Spleen (tissue), 11 donors: ENCODE data around the gene USH2A. TPM values are rescaled to one million over a fixed set of nuclear protein-coding genes. Genes with fewer than 3 reads are reported as not detected.

Experiments
- DNase-seq: peaks from one replicate; pipeline ENCODE4 v3.0.0-alpha.2; 2020
- H3K27ac ChIP-seq, 8 donors: fragments of 200-600 bp; sonication (generic) in 7 of 8; 1 replicate in 4 of 8; 2 replicates in 4 of 8; pipeline versions ENCODE4 v1.5.0 to v1.8.0; 2016 to 2021; ENCODE audit warnings: inconsistent platforms in 4 of 8, mild to moderate bottlenecking in 4 of 8, moderate library complexity in 1 of 8
- H3K27me3 ChIP-seq, 7 donors: fragments of 200-600 bp; sonication (generic) in 6 of 7; replicated peaks in 1 of 7; 1 replicate in 4 of 7; 2 replicates in 3 of 7; pipeline versions ENCODE4 v1.5.0 to v1.8.0; 2016 to 2021; ENCODE audit warnings: inconsistent platforms in 3 of 7, mild to moderate bottlenecking in 1 of 7
- H3K36me3 ChIP-seq, 6 donors: fragments of 200-600 bp; sonication (generic) in 5 of 6; 1 replicate in 4 of 6; 2 replicates in 2 of 6; pipeline versions ENCODE4 v1.5.0 to v1.8.0; 2016 to 2021; ENCODE audit warnings: inconsistent platforms in 2 of 6
- H3K4me1 ChIP-seq, 6 donors: fragments of 200-600 bp; sonication (generic) in 5 of 6; 1 replicate in 3 of 6; 2 replicates in 3 of 6; pipeline versions ENCODE4 v1.5.0 to v1.8.0; 2016 to 2021; ENCODE audit warnings: inconsistent platforms in 3 of 6
- H3K4me3 ChIP-seq, 8 donors: fragments of 200-600 bp; sonication (generic) in 7 of 8; 1 replicate in 4 of 8; 2 replicates in 4 of 8; pipeline versions ENCODE4 v1.5.0 to v1.8.0; 2016 to 2021; ENCODE audit warnings: inconsistent platforms in 4 of 8, mild to moderate bottlenecking in 4 of 8, moderate library complexity in 2 of 8
- H3K9me3 ChIP-seq, 8 donors: fragments of 200-600 bp; sonication (generic) in 7 of 8; 1 replicate in 4 of 8; 2 replicates in 4 of 8; pipeline versions ENCODE4 v1.5.0 to v1.8.0; 2016 to 2021; ENCODE audit warnings: inconsistent platforms in 4 of 8
- POLR2A ChIP-seq, 3 donors: fragments of 450-650 bp; IDR thresholded peaks; one replicate each; pipeline ENCODE4 v1.5.1; 2017; ENCODE audit warnings: antibody characterized with exemption in 3 of 3, mild to moderate bottlenecking in 1 of 3
- POLR2AphosphoS5 ChIP-seq, 3 donors: sonication (generic); formaldehyde crosslinking; IDR thresholded peaks; one replicate each; pipeline ENCODE4 v1.5.1; 2017; ENCODE audit warnings: antibody characterized with exemption in 3 of 3
- WGBS, 5 donors: extraction: QIAGEN DNeasy Blood & Tissue Kit in 3 of 5; methylation state at CpG; one replicate each; pipeline versions ENCODE4 v1.1.5 to v1.1.7; 2013 to 2018; 5-methylcytosine and 5-hydroxymethylcytosine counted together
- intact Hi-C: fragments of 100-400 bp; cut with DNase I; formaldehyde crosslinking; loops from one replicate; pipeline ENCODE4 v1.15.0; 2023; ENCODE audit warnings: low total_unique reads
- polyA plus RNA-seq, 3 donors: library from polyadenylated mRNA; stranded (reverse); fragments of 200-250 nt; gene quantifications; one replicate each; pipeline ENCODE4 v1.2.1, GENCODE V29; 2013
- total RNA-seq, 7 donors: library from RNA; depleted of rRNA in 3 of 7; stranded (reverse); fragments of >200 nt in 3 of 7; fragmentation: NEBNext Ultra II Directional in 4 of 7; extraction: Animal tissue kit (Norgen Biotek cat#: 25700) in 4 of 7; gene quantifications; one replicate each; pipeline versions ENCODE4 v1.1.0 to v1.2.1, GENCODE V29; 2016 to 2021
- TF ChIP-seq, protein P1 (sequence below), 11 experiments: fragments of 200-600 bp in 7 of 11; fragments of 450-650 bp in 4 of 11; sonication (generic) in 4 of 11; IDR thresholded peaks in 8 of 11; conservative IDR thresholded peaks in 3 of 11; 1 replicate in 7 of 11; 2 replicates in 4 of 11; pipeline versions ENCODE4 v1.4.0 to v1.8.0; 2016 to 2021; ENCODE audit warnings: antibody characterized with exemption in 11 of 11, inconsistent platforms in 4 of 11, mild to moderate bottlenecking in 1 of 11
- donor health status: healthy with polysubstance abuse.
- donor health status: DM: no; HTN: no; CAD: no; lungs with moderate emphysema.
- donor health status: DM: no; HTN: no; CAD: no.
- donor health status: Bipolar disorder and iron deficiency.
- donor health status: healthy.
- donor health status: DM: no; HTN: no; CAD: no.
- donor health status: DM: yes; HTN: yes; CAD: no.

Gene USH2A
- total and polyA plus RNA-seq, 10 donors: under 0.01 TPM; not detected in 9

DNA sequence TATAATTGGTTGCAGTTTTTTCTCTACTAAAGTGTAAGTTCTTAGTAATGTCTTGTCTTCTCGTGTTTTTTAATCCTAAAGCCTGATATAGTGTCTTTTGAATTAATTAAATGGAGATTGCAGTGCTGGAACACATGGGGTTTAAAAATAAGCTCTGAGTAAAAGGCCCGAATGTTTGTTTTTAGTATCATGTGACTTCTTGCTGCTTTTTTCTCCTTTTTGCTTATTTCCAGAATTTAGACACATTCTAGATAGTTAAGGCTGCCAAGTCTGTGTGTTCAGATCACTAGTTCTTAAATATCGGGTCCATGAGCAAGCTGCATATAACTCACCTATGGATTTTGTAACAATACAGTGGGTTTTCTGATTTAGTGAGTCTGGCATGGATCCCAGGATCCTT is 828.6 kb downstream of the USH2A start:
- no peak for DNase-seq
- Histone ChIP-seq H3K27ac (no peak overlapping the region), H3K4me3 (no peak overlapping the region), H3K36me3 (peaks cover 0 to 26% (median 0%) of the 10 kb centered on the region in 6 donors), H3K27me3 (no peaks in the 10 kb centered on the region), H3K9me3 (peaks cover 0 to 8% (median 0%) of the 10 kb centered on the region in 8 donors), H3K4me1 (no peaks in the 10 kb centered on the region)
- TF ChIP-seq POLR2AphosphoS5 (IDR thresholded peaks at IDR 0.05) (no peak), POLR2A (IDR thresholded peaks at IDR 0.05) (no peak)
- TF ChIP-seq, protein P1, sequence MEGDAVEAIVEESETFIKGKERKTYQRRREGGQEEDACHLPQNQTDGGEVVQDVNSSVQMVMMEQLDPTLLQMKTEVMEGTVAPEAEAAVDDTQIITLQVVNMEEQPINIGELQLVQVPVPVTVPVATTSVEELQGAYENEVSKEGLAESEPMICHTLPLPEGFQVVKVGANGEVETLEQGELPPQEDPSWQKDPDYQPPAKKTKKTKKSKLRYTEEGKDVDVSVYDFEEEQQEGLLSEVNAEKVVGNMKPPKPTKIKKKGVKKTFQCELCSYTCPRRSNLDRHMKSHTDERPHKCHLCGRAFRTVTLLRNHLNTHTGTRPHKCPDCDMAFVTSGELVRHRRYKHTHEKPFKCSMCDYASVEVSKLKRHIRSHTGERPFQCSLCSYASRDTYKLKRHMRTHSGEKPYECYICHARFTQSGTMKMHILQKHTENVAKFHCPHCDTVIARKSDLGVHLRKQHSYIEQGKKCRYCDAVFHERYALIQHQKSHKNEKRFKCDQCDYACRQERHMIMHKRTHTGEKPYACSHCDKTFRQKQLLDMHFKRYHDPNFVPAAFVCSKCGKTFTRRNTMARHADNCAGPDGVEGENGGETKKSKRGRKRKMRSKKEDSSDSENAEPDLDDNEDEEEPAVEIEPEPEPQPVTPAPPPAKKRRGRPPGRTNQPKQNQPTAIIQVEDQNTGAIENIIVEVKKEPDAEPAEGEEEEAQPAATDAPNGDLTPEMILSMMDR (IDR thresholded peaks at IDR 0.05 in 8 of 11, conservative IDR thresholded peaks at IDR 0.05 in 3 of 11): no peak
- intact Hi-C loops: no loop called here
- 83 to 92% (median 89%) methylated on average over 3 of the region's 3 CpGs for WGBS, 5 donors

DNA sequence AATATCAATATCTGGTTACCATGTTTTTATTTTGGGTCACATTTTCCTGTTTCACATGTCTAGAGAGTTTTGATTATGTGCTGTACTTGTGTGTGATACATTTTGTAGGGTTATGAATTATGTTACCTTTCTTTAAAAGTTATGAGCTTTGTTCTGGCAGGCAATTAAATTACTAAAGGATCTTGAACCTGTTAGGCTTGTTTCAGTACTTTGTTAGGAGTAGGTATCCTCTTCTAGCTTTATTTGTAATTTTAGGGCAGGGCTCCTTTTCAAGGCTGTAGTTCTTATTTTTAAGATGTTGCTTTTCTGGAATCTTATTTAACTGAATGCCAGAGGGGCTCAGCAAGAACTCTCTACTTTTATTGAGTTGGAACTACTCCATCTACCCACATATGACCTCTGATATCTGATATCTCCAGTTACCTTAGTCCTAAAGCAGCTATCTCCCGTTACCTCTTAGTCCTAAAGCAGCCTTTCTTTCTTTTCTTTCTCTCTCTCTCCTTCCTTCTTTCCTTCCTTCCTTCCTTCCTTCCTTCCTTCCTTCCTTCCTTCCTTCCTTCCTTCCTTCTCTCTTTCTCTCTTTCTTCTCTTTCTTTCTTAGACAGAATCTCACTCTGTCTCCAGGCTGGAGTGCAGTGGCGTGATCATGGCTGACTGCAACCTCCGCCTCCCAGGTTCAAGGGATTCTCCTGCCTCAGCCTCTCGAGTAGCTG is 832.3 kb downstream of the USH2A start:
- TF ChIP-seq POLR2A (IDR thresholded peaks at IDR 0.05) (no peak), POLR2AphosphoS5 (IDR thresholded peaks at IDR 0.05) (no peak)
- intact Hi-C loops: no loop called here
- Histone ChIP-seq H3K36me3 (peaks cover 0 to 24% (median 0%) of the 10 kb centered on the region in 6 donors), H3K27me3 (no peaks in the 10 kb centered on the region), H3K4me1 (no peaks in the 10 kb centered on the region), H3K9me3 (peaks cover 0 to 8% (median 0%) of the 10 kb centered on the region in 8 donors), H3K27ac (no peak overlapping the region), H3K4me3 (no peak overlapping the region)
- no peak for DNase-seq
- 91 to 96% (median 93%) methylated on average over 4 of the region's 4 CpGs for WGBS, 5 donors

DNA sequence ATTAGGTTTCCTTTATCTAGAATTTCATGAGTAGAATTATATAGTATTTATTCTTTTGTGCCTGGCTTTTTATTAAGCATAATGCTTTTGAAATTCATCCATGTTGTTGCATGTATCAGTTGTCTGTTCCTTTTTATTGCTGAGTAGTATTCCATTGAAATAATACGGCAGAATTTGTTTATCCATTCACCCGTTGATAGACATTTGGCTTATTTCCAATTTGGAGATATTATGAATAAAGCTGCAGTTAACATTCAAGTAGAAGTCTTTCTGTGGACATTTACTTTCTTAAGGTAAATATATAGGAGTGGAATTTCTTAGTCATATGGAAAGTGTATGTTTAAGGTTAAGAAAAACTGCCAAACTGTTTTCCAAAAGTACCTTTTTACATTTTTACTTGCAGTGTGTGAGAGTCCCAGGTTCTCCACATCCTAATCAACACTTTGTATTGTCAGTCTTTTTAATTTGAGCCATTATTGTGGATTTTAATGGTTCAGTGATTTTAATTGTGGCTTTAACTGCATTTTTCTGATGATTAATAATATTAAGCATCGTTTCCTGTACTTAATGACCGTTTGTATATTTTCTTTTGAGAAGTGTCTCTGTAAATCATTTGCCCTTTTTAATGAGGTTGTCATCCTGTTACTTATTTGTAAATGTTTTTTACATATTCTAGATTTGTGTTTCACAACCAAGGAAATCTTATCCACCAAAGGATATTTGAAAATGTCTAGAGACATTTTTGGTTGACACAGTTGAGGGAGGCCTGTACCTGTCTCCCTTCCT is 833.4 kb downstream of the USH2A start:
- DNase-seq: no peak
- Histone ChIP-seq H3K36me3 (peaks cover 0 to 25% (median 2%) of the 10 kb centered on the region in 6 donors), H3K4me3 (no peak overlapping the region), H3K4me1 (no peaks in the 10 kb centered on the region), H3K9me3 (peaks cover 0 to 13% (median 6%) of the 10 kb centered on the region in 8 donors), H3K27ac (no peak overlapping the region), H3K27me3 (no peaks in the 10 kb centered on the region)
- TF ChIP-seq POLR2A (IDR thresholded peaks at IDR 0.05) (no peak), POLR2AphosphoS5 (IDR thresholded peaks at IDR 0.05) (no peak)
- TF ChIP-seq, protein P1 (IDR thresholded peaks at IDR 0.05 in 8 of 11, conservative IDR thresholded peaks at IDR 0.05 in 3 of 11): no peak
- intact Hi-C loops: no loop called here
- 73 to 88% (median 87%) methylated on average over 4 of the region's 4 CpGs for WGBS, 5 donors

DNA sequence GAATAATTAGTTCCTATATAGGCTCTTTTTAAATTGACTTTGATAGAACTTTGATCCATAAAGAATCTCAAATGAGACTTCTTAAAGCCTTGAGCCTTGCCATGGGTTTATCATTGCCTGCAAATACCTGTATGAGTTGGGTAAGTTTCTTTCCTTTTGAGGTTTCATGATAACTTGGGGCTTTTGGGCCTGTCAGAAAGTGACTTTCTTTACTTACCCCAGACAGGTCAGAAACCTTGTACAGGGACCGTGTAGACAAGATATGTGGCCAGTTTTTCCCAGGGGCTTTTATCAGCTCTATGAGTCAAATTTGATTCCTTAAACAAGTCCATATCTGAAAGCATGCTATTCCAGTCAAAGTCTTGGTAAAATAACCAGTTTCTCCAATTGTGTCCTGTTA is 838.9 kb downstream of the USH2A start:
- Histone ChIP-seq H3K27ac (no peak overlapping the region), H3K36me3 (peaks cover 0 to 55% (median 4%) of the 10 kb centered on the region in 6 donors), H3K4me1 (no peaks in the 10 kb centered on the region), H3K4me3 (no peak overlapping the region), H3K9me3 (peaks cover 0 to 14% (median 13%) of the 10 kb centered on the region in 8 donors), H3K27me3 (no peaks in the 10 kb centered on the region)
- intact Hi-C loops: no loop called here
- DNase-seq: no peak
- TF ChIP-seq POLR2A (IDR thresholded peaks at IDR 0.05) (no peak), POLR2AphosphoS5 (IDR thresholded peaks at IDR 0.05) (no peak)
- TF ChIP-seq, protein P1 (IDR thresholded peaks at IDR 0.05 in 8 of 11, conservative IDR thresholded peaks at IDR 0.05 in 3 of 11): no peak
- 68 to 86% (median 78%) methylated on average over 1 of the region's 1 CpG for WGBS, 5 donors
